Activated CD8-positive, alpha-beta T cell treated with anti-CD3 and anti-CD28 coated beads for 36 hours (primary cell): ENCODE data around the gene TBX10. TPM values are rescaled to one million over a fixed set of nuclear protein-coding genes. Genes with fewer than 3 reads are reported as not detected.
"Not testable (repeated sequence)": the region's sequence is repeated elsewhere in the genome, so short reads cannot be mapped to it uniquely, and the experiment has no call there.

ENCODE experiments used
- ATAC-seq: fragments of 200-7000 bp; cut with Tn5 transposase; one replicate; pipeline ENCODE4 v1.10.0; 2021; ENCODE audit warnings: mild to moderate bottlenecking, moderate library complexity
- CTCF ChIA-PET: fragments of 350-600 bp; sonication (Branson Sonifier 250); formaldehyde crosslinking; loops from one replicate; lab custom pipeline; 2021; ENCODE audit warnings: antibody characterized with exemption; lab: Charles Lee
- POLR2A ChIA-PET: fragments of 350-600 bp; sonication (Branson Sonifier 250); formaldehyde crosslinking; loops from one replicate; lab custom pipeline; 2021; ENCODE audit warnings: antibody characterized with exemption; lab: Charles Lee
- DNase-seq: peaks from one replicate; pipeline ENCODE4 v3.0.0-alpha.2; 2020
- H3K27ac Mint-ChIP-seq: one replicate; pipeline ENCODE4 v1.8.0; 2021; ENCODE audit warnings: mild to moderate bottlenecking, mixed read lengths
- H3K27me3 Mint-ChIP-seq: one replicate; pipeline ENCODE4 v1.8.0; 2021; ENCODE audit warnings: mixed read lengths
- H3K36me3 Mint-ChIP-seq: one replicate; pipeline ENCODE4 v1.8.0; 2021; ENCODE audit warnings: low read depth, mixed read lengths
- H3K4me1 Mint-ChIP-seq: one replicate; pipeline ENCODE4 v1.8.0; 2021; ENCODE audit warnings: low read depth, mixed read lengths
- H3K4me3 Mint-ChIP-seq: one replicate; pipeline ENCODE4 v1.8.0; 2021; ENCODE audit warnings: mild to moderate bottlenecking, moderate library complexity, mixed read lengths
- H3K9me3 Mint-ChIP-seq: one replicate; pipeline ENCODE4 v1.8.0; 2021; ENCODE audit warnings: mixed read lengths
- CTCF ChIP-seq: fragments of 200-600 bp; IDR thresholded peaks from one replicate; pipeline ENCODE4 v1.8.0; 2022; ENCODE audit warnings: antibody characterized with exemption, mild to moderate bottlenecking
- intact Hi-C: fragments of 100-400 bp; cut with micrococcal nuclease; formaldehyde crosslinking; loops from one replicate; pipeline ENCODE4 v1.10.0; 2022
- total RNA-seq, 2 experiments: library from RNA; stranded (reverse); gene quantifications; one replicate each; pipeline ENCODE4 v1.2.3, GENCODE V29; 2021

Gene TBX10
- not detected for total RNA-seq

GRCh38 chr11:67639438-67639859, at the start of gene TBX10:
Gene TBX10, minus strand, starts transcription at chr11:67639763. Its CDS starts 291 bp downstream, at chr11:67639472.
- intact Hi-C loops: no loop called here
- ATAC-seq: no peak
- Mint-ChIP-seq H3K4me3 (no peak within 1 kb of the TSS), H3K4me1 (peaks cover 3% of the 10 kb centered on the region), H3K27ac (no peak within 1 kb of the TSS), H3K9me3 (peaks cover 2% of the 10 kb centered on the region), H3K36me3 (no peaks in the 10 kb centered on the region), H3K27me3 (no peaks in the 10 kb centered on the region)
- ChIA-PET CTCF (interaction anchor here (0.9 to 3.4 kb wide), 5 partner anchors 9 to 20 kb away, joined by 3 to 9 read pairs (median 3); partner anchors contain the start of genes ACY3 and NUDT8), POLR2A (interaction anchor here (1.2 kb wide), 1 partner anchor 10 kb away, joined by 4 read pairs; the partner anchor contains the start of gene NUDT8)
- no peak for TF ChIP-seq CTCF
- DNase-seq: no peak

GRCh38 chr11:67689178-67689577, 49.6 kb upstream of the TBX10 start:
- no peak for TF ChIP-seq CTCF
- intact Hi-C loops: no loop called here
- ChIA-PET CTCF (no interaction called here), POLR2A (no interaction called here)
- H3K4me3 Mint-ChIP-seq: no peak overlapping the region
- no peaks in the 10 kb centered on the region for H3K9me3 Mint-ChIP-seq
- DNase-seq: peak; percentile 16
- peaks cover 14% of the 10 kb centered on the region for H3K4me1 Mint-ChIP-seq
- H3K36me3 Mint-ChIP-seq: no peaks in the 10 kb centered on the region
- peak; percentile 53 for ATAC-seq
- H3K27me3 Mint-ChIP-seq: peaks cover 14% of the 10 kb centered on the region
- H3K27ac Mint-ChIP-seq: peak overlapping the region; percentile 3

- DNase-seq: no peak
- no peaks in the 10 kb centered on the region for H3K9me3 Mint-ChIP-seq
- no peak overlapping the region for H3K4me3 Mint-ChIP-seq
- POLR2A ChIA-PET: no interaction called here
- peaks cover 14% of the 10 kb centered on the region for H3K27me3 Mint-ChIP-seq
- H3K36me3 Mint-ChIP-seq: no peaks in the 10 kb centered on the region
- H3K27ac Mint-ChIP-seq: no peak overlapping the region
- TF ChIP-seq CTCF: no peak
- intact Hi-C loops: no loop called here
- ATAC-seq: no peak
- CTCF ChIA-PET: no interaction called here
- H3K4me1 Mint-ChIP-seq: peaks cover 14% of the 10 kb centered on the region
Measured at GRCh38 chr11:67687986-67688385, 48.4 kb upstream of the TBX10 start.

GRCh38 chr11:67685641-67686332, 46.2 kb upstream of the TBX10 start:
- peaks cover 14% of the 10 kb centered on the region for H3K27me3 Mint-ChIP-seq
- CTCF ChIA-PET, H3K4me3 Mint-ChIP-seq, DNase-seq, intact Hi-C loops, POLR2A ChIA-PET, H3K9me3 Mint-ChIP-seq, H3K36me3 Mint-ChIP-seq, H3K27ac Mint-ChIP-seq, ATAC-seq: not testable (repeated sequence)
- peaks cover 12% of the 10 kb centered on the region for H3K4me1 Mint-ChIP-seq

- H3K4me3 Mint-ChIP-seq, H3K9me3 Mint-ChIP-seq, ATAC-seq, CTCF ChIA-PET, H3K4me1 Mint-ChIP-seq, POLR2A ChIA-PET, H3K27ac Mint-ChIP-seq, intact Hi-C loops, H3K36me3 Mint-ChIP-seq, DNase-seq: not testable (repeated sequence)
- H3K27me3 Mint-ChIP-seq: peaks cover 10% of the 10 kb centered on the region
Measured at GRCh38 chr11:67682126-67683034, 42.8 kb upstream of the TBX10 start.
